ENCODE results near the gene AKT3. TPM values are rescaled to one million over a fixed set of nuclear protein-coding genes. Genes with fewer than 3 reads are reported as not detected.

Gene AKT3
- total and polyA plus RNA-seq, 4 donors = 7.1 to 53.1 (median 23.8) TPM

DNA sequence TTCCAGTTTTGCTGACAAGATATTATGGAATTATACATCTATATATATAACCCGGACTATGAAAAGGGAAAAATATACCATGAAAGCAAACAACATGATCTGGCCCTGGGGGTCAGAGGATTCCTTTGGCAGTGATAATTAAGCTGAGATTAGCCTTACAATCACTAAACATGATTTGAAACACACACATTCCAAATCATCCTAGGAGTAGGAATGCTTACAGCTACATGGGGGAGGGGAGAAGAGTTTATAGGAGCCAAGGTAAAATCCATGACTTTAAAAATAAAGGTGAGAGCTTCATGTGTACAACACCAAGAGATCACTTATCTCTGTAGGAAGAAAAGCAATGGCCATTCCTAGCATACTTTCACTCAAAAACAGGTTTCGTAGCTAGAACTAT, 57.6 kb downstream of the AKT3 start:
- peaks cover 0 to 26% (median 4%) of the 10 kb centered on the region in 5 donors for H3K4me1 ChIP-seq (ENCODE audit: control insufficient read depth in 5 of 5, insufficient read depth in 5 of 5, low read length in 5 of 5)
- H3K36me3 ChIP-seq (ENCODE audit: control insufficient read depth in 4 of 4, insufficient read depth in 4 of 4, low read length in 4 of 4) = no peaks in the 10 kb centered on the region
- H3K9ac ChIP-seq (ENCODE audit: insufficient read depth in 1 of 2, low read length in 2 of 2) = no peak overlapping the region
- 64 to 79% methylated on average over 2 of the region's 2 CpGs for WGBS, 2 donors
- H3K4me3 ChIP-seq = no peak overlapping the region
- no peaks in the 10 kb centered on the region for H3K9me3 ChIP-seq (ENCODE audit: control insufficient read depth in 4 of 4, insufficient read depth in 3 of 4, low read length in 3 of 4)
- DNase-seq (no peak), ATAC-seq (ENCODE audit: insufficient read depth, low FRiP score) (no peak)
- no peaks in the 10 kb centered on the region for H3K27me3 ChIP-seq (ENCODE audit: control insufficient read depth in 3 of 3, insufficient read depth in 3 of 3, low read length in 2 of 3)
- TF ChIP-seq, protein P1, sequence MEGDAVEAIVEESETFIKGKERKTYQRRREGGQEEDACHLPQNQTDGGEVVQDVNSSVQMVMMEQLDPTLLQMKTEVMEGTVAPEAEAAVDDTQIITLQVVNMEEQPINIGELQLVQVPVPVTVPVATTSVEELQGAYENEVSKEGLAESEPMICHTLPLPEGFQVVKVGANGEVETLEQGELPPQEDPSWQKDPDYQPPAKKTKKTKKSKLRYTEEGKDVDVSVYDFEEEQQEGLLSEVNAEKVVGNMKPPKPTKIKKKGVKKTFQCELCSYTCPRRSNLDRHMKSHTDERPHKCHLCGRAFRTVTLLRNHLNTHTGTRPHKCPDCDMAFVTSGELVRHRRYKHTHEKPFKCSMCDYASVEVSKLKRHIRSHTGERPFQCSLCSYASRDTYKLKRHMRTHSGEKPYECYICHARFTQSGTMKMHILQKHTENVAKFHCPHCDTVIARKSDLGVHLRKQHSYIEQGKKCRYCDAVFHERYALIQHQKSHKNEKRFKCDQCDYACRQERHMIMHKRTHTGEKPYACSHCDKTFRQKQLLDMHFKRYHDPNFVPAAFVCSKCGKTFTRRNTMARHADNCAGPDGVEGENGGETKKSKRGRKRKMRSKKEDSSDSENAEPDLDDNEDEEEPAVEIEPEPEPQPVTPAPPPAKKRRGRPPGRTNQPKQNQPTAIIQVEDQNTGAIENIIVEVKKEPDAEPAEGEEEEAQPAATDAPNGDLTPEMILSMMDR (IDR thresholded peaks at IDR 0.05; ENCODE audit: control extremely low read depth, extremely low read depth) = no peak
- no peak overlapping the region for H3K27ac ChIP-seq (ENCODE audit: low read depth in 1 of 2, low read length in 1 of 2)

GRCh38 chr1:243791586-243792267, 58.3 kb downstream of the AKT3 start:
- DNase-seq = peak in 2 of 3 donors; percentile 6 to 34
- Histone ChIP-seq H3K36me3 (ENCODE audit: control insufficient read depth in 4 of 4, insufficient read depth in 4 of 4, low read length in 4 of 4) (no peaks in the 10 kb centered on the region), H3K9me3 (ENCODE audit: control insufficient read depth in 4 of 4, insufficient read depth in 3 of 4, low read length in 3 of 4) (no peaks in the 10 kb centered on the region), H3K4me1 (ENCODE audit: control insufficient read depth in 5 of 5, insufficient read depth in 5 of 5, low read length in 5 of 5) (peaks cover 0 to 28% (median 4%) of the 10 kb centered on the region in 5 donors), H3K4me3 (no peak overlapping the region), H3K27me3 (ENCODE audit: control insufficient read depth in 3 of 3, insufficient read depth in 3 of 3, low read length in 2 of 3) (no peaks in the 10 kb centered on the region), H3K9ac (ENCODE audit: insufficient read depth in 1 of 2, low read length in 2 of 2) (no peak overlapping the region), H3K27ac (ENCODE audit: low read depth in 1 of 2, low read length in 1 of 2) (peak overlapping the region in 1 of 2 donors; percentile 70)
- TF ChIP-seq, protein P1 (IDR thresholded peaks at IDR 0.05; ENCODE audit: control extremely low read depth, extremely low read depth) = no peak
- 52 to 55% methylated on average over 4 of the region's 4 CpGs for WGBS, 2 donors
- no peak for ATAC-seq (ENCODE audit: insufficient read depth, low FRiP score)

- DNase-seq (no peak), ATAC-seq (ENCODE audit: insufficient read depth, low FRiP score) (no peak)
- Histone ChIP-seq H3K36me3 (ENCODE audit: control insufficient read depth in 4 of 4, insufficient read depth in 4 of 4, low read length in 4 of 4) (no peaks in the 10 kb centered on the region), H3K27me3 (ENCODE audit: control insufficient read depth in 3 of 3, insufficient read depth in 3 of 3, low read length in 2 of 3) (no peaks in the 10 kb centered on the region), H3K4me1 (ENCODE audit: control insufficient read depth in 5 of 5, insufficient read depth in 5 of 5, low read length in 5 of 5) (peaks cover 0 to 29% (median 5%) of the 10 kb centered on the region in 5 donors), H3K9me3 (ENCODE audit: control insufficient read depth in 4 of 4, insufficient read depth in 3 of 4, low read length in 3 of 4) (no peaks in the 10 kb centered on the region), H3K27ac (ENCODE audit: low read depth in 1 of 2, low read length in 1 of 2) (no peak overlapping the region), H3K4me3 (no peak overlapping the region), H3K9ac (ENCODE audit: insufficient read depth in 1 of 2, low read length in 2 of 2) (no peak overlapping the region)
- TF ChIP-seq, protein P1 (IDR thresholded peaks at IDR 0.05; ENCODE audit: control extremely low read depth, extremely low read depth) = no peak
- WGBS, 2 donors = 68 to 82% methylated on average over 3 of the region's 3 CpGs
Observed at GRCh38 chr1:243790404-243790803, 59.6 kb downstream of the AKT3 start.
